Measurements from ENCODE around the gene PIP4K2A.
A peak's percentile ranks its signal among the peaks of the same experiment; 100 is the strongest.
"Not testable (repeated sequence)": the region's sequence is repeated elsewhere in the genome, so short reads cannot be mapped to it uniquely, and the experiment has no call there.

The PIP4K2A gene

DNA sequence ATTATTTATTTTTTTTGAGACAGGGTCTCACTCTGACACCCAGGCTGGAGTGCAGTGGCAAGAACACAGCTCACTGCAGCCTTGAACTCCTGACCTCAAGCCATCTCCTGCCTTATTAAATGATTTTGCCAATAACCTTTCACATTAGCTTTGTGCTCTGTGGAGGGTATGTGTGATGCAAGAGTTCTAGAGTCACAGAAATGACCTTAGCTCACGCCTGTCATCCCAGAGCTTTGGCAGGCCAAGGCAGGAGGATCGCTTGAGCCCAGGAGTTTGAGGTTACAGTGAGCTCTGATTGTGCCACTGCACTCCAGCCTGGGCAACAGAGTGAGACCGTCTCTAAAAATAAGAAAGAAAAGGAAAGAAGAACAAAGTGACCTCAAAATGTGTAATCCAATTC, 4.3 kb upstream of the PIP4K2A start:
- not testable (repeated sequence) for DNase-seq

GRCh38 chr10:22717728-22718127, 3.4 kb upstream of the PIP4K2A start:
- no peak for DNase-seq

GRCh38 chr10:22716943-22717342, 2.6 kb upstream of the PIP4K2A start:
- no peak for DNase-seq

GRCh38 chr10:22715290-22715625, 880 bp upstream of the PIP4K2A start:
- no peak for DNase-seq

- peak in 1 of 2 donors; percentile 21 for DNase-seq
Observed at GRCh38 chr10:22713853-22714478, 412 bp downstream of the PIP4K2A start.

- DNase-seq: no peak
Observed at GRCh38 chr10:22712956-22713852, 1.2 kb downstream of the PIP4K2A start.

DNA sequence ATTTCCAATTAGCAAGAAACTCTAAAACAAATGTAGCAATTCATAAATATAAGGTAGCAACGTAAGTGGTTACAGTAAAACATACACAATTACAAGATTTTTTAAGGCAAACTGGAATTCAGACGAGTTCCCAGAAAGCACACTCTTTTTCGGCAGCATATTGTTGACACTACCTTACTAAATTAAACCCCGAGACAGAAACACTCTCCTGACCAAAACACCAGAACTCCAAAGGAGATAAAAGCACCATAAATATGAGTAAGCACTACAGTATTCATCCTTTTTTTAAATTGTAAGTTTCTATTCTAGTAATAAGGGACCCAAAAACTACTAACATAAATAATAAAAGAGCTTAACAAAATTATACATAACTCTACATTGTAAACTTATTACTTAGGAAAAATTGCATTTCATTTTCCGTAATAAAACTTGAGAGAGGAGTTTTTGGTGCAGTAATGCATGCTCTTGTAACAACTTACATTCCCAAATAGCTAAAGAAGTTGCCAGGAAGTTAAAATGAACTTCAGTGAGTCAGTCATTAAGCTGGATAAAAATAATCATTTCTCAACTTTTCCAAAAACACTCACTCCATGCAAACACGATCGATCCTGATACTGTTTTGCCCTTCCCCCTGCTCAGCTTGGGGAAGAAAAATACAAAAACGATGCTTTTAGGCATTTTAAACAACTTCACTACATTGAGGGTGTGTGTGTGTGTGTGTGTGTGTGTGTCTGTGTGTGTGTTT, 2.0 kb downstream of the PIP4K2A start:
- no peak for DNase-seq

DNA sequence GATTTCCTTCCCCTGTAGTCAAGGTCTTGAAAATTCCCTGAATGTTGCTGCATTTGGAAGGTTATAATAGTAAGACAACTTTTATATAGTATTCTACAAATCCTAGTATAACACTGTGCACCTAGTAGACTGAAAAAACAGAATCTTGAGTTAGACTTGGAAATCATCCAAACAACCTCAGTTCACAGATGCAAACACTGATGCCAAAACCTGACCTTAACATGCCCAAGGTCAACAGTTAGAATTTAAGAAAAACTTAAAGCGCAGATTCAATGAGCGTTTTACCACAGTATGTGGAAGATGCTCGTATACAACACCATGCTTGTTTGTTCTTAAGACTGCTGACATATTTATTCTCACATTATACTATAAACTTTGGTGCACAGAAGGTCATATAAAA, 3.0 kb downstream of the PIP4K2A start:
- DNase-seq: no peak

- peak in 1 of 2 donors; percentile 63 for DNase-seq
Observed at GRCh38 chr10:22710139-22710745, 4.1 kb downstream of the PIP4K2A start.

DNA sequence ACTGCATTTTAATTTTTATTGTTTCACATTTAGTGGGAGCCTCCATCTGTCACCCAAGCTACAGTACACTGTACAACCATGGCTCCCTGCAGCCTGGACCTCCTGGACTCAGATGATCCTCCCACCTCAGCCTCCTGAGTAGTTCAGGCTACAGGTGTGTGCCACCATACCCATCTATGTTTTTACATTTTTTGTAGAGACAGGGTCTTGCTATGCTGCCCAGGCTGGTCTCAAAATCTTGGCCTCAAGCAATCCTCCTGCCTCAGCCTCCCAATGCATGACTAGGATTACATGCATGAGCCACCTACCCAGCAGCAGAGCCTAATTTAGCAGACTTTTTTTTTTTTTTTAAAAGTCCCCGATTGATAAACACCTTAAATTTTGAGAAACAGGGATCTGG, 5.6 kb downstream of the PIP4K2A start:
- DNase-seq: no peak

- DNase-seq: no peak
Observed at GRCh38 chr10:22705527-22705926, 8.9 kb downstream of the PIP4K2A start.

- DNase-seq: no peak
Observed at GRCh38 chr10:22704942-22705341, 9.4 kb downstream of the PIP4K2A start.

GRCh38 chr10:22704471-22704911, 9.9 kb downstream of the PIP4K2A start:
- DNase-seq: no peak

GRCh38 chr10:22702348-22702747, 12.0 kb downstream of the PIP4K2A start:
- no peak for DNase-seq

GRCh38 chr10:22701132-22701826, 13.1 kb downstream of the PIP4K2A start:
- DNase-seq: no peak

DNA sequence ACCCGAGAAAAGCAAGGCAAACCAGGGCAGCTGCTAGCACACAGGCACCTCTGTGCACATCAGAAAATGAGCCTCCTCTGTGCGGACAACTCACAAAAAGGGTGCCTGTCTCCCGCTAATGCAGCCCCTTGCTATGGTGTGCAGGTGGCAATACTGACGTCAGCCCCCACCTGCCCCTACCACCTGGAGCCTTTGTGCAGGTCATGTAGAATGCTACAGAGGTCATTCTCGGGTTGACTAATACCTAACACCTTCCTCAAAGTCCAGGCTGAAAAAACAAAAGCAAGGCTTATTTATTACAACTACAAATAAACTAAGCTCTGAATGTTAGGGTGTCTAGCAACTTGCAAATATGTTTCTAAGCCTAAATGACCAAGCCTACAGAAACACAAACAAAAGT, 13.9 kb downstream of the PIP4K2A start:
- no peak for DNase-seq

DNA sequence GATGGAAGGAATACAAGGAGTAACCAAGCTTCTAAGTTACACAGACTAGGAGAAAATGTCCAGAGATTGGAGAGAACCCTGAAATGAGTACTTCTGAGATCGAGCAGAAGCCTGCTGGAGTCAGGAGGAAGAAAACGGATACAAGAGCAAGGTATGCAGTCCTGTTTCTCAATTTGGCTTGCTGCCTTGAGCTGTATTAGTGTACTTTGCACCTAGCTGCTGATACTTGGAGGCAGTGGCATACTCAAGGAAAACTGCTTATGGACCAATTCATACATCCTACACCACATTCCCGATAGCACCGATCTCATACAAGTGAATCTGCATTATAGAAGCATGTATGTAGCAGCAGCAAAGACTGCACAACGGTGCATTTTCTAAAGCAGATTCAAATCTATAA, 14.4 kb downstream of the PIP4K2A start:
- no peak for DNase-seq

DNA sequence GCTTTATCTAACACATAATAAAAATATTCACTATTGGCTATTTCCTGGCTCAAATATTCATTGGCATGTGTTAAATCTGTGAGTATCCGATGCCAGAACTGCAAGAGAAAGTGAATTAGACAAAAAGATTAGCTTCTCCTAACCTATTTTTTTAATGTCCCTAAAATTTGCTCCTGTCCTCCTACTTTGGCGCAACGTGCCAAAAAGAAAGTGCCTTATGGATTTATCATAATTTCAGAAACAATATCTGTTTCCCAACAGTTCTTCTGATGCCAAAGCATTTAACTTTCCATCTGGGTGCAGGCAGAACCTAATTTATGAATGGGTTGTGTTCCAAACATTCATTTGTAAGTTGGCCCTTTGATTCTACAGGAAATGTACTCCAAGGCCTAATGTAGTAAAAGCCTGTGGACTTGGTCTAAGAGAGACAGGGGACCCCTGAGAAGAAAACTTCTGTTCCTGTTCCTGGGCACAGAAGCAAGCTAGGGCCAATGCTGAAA, 15.4 kb downstream of the PIP4K2A start:
- DNase-seq: no peak

GRCh38 chr10:22697800-22698199, 16.6 kb downstream of the PIP4K2A start:
- no peak for DNase-seq

DNA sequence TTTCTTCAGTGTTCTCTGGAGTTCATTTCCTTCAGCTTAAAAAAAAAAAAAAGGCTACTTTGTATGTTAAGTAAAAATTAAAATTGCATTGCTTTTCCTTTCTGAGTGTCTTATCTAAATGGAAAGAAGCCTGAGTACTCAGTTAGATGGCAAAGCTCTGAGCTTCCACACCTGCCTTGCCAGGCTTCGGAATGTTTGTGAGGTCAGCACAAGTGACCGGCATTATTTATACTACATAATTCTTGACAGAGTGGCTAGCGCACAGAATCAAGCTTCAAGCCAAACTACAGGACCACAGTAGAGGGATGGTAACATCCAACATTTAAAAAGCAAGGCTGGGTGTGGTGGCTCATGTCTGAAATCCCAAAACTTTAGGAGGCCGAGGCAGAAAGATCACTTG, 17.3 kb downstream of the PIP4K2A start:
- DNase-seq: no peak

DNA sequence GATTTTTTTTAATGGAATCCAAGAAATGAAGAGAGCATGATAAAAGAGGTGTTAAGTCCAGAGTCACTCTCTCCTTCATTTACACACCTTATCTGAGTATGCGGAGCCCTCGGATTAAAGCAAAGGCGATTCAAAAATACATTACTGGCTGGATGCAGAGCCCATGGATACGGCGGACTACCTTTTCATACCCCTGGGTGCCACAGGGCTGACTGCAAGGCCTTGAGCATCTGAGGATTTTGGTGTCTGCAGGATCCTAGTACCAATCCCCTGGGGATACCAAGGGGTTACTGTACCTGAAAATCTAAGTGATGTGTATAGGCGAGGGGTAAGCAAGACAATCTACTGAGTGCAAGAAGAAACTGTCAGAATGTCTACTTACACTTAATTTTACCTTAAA, 20.5 kb downstream of the PIP4K2A start:
- DNase-seq: no peak

DNA sequence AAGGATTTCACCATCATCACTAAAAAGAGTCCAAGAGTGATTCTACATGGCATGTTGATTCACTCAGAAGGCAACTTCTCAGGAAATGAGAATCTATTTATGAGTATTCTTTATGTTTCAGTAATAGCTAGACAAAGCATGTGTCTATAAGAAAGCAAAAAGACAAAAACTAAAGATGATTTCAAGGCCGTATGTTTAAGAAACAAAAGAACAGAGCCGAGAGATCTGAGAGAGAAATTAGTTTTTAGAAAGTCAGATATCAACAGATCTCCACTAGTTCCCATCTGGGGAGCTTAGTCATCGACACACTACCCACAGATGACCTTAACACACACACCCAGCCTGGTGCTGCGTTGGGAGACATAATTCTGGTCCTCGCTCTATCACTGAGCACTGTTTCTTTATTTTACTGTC, 21.0 kb downstream of the PIP4K2A start:
- DNase-seq: peak in 1 of 2 donors; percentile 21

Data from bone marrow (tissue), 2 donors.